ENCODE data around the gene MTOR. TPM values are rescaled to one million over a fixed set of nuclear protein-coding genes. Genes with fewer than 3 reads are reported as not detected.

MTOR gene
- total and polyA plus RNA-seq, 4 donors: 15.1 to 36.6 (median 26.9) TPM

DNA sequence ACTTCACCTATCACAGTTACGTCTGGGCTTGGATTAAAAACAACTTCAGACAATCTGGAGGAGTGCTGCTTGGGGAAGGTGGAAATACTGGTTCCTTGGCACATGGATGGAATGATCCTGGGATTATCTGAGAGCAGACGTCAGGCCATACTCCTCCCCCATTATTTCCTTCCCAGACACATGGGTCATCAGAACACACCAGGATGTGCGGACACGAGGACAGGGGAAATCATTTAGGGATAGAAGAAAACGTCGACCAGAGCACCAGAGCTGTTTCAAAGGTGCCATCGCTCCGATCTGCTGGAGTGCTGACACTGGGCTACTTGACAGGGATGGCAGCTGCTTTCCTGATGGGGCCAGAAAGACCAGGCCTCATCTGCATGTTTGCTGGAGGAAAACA lies 105.0 kb downstream of the MTOR start:
- H3K36me3 ChIP-seq (ENCODE audit: control insufficient read depth in 4 of 4, insufficient read depth in 4 of 4, low read length in 4 of 4): peaks cover 6 to 15% (median 12%) of the 10 kb centered on the region in 4 donors
- no peak for DNase-seq
- H3K27ac ChIP-seq (ENCODE audit: low read depth in 1 of 2, low read length in 1 of 2): no peak overlapping the region
- H3K9ac ChIP-seq (ENCODE audit: insufficient read depth in 1 of 2, low read length in 2 of 2): peak overlapping the region in 1 of 2 donors; percentile 44
- H3K9me3 ChIP-seq (ENCODE audit: control insufficient read depth in 4 of 4, insufficient read depth in 3 of 4, low read length in 3 of 4): no peaks in the 10 kb centered on the region
- H3K4me3 ChIP-seq: no peak overlapping the region
- TF ChIP-seq CTCF (IDR thresholded peaks at IDR 0.05; ENCODE audit: control extremely low read depth, extremely low read depth): no peak
- ATAC-seq (ENCODE audit: insufficient read depth, low FRiP score): no peak
- no peaks in the 10 kb centered on the region for H3K27me3 ChIP-seq (ENCODE audit: control insufficient read depth in 3 of 3, insufficient read depth in 3 of 3, low read length in 2 of 3)
- H3K4me1 ChIP-seq (ENCODE audit: control insufficient read depth in 5 of 5, insufficient read depth in 5 of 5, low read length in 5 of 5): peaks cover 1 to 37% (median 20%) of the 10 kb centered on the region in 5 donors
- 77 to 80% methylated on average over 8 of the region's 8 CpGs for WGBS, 2 donors

DNA sequence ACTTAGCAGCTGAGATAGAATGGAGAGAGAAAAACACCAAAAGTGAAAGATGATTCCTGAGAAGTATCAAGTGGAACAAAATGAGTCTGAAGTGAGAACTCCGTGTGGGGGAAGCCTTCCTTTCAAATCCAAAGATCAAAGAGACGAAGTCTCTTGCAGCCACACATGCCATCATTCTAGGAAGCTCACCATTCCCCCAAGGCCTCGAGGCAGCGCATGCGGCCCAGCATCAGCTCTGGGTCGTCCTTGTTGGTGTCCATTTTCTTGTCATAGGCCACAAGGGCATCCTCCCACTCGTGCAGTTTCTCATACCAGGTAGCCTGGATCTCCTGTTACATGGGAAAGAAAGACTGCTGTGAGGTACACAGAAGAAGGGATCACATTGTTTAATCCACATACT lies 105.4 kb downstream of the MTOR start:
- TF ChIP-seq CTCF (IDR thresholded peaks at IDR 0.05; ENCODE audit: control extremely low read depth, extremely low read depth): no peak
- H3K27me3 ChIP-seq (ENCODE audit: control insufficient read depth in 3 of 3, insufficient read depth in 3 of 3, low read length in 2 of 3): no peaks in the 10 kb centered on the region
- WGBS, 2 donors: 87 to 94% methylated on average over 7 of the region's 7 CpGs
- no peak overlapping the region for H3K27ac ChIP-seq (ENCODE audit: low read depth in 1 of 2, low read length in 1 of 2)
- H3K36me3 ChIP-seq (ENCODE audit: control insufficient read depth in 4 of 4, insufficient read depth in 4 of 4, low read length in 4 of 4): peaks cover 6 to 15% (median 12%) of the 10 kb centered on the region in 4 donors
- H3K9me3 ChIP-seq (ENCODE audit: control insufficient read depth in 4 of 4, insufficient read depth in 3 of 4, low read length in 3 of 4): no peaks in the 10 kb centered on the region
- no peak for DNase-seq
- peak overlapping the region in 1 of 2 donors; percentile 44 for H3K9ac ChIP-seq (ENCODE audit: insufficient read depth in 1 of 2, low read length in 2 of 2)
- no peak overlapping the region for H3K4me3 ChIP-seq
- no peak for ATAC-seq (ENCODE audit: insufficient read depth, low FRiP score)
- peaks cover 1 to 41% (median 23%) of the 10 kb centered on the region in 5 donors for H3K4me1 ChIP-seq (ENCODE audit: control insufficient read depth in 5 of 5, insufficient read depth in 5 of 5, low read length in 5 of 5)

GRCh38 chr1:11156441-11156840 lies 105.9 kb downstream of the MTOR start:
- H3K4me1 ChIP-seq (ENCODE audit: control insufficient read depth in 5 of 5, insufficient read depth in 5 of 5, low read length in 5 of 5): peaks cover 3 to 47% (median 28%) of the 10 kb centered on the region in 5 donors
- no peak overlapping the region for H3K27ac ChIP-seq (ENCODE audit: low read depth in 1 of 2, low read length in 1 of 2)
- DNase-seq (no peak), ATAC-seq (ENCODE audit: insufficient read depth, low FRiP score) (no peak)
- H3K4me3 ChIP-seq: no peak overlapping the region
- no peaks in the 10 kb centered on the region for H3K27me3 ChIP-seq (ENCODE audit: control insufficient read depth in 3 of 3, insufficient read depth in 3 of 3, low read length in 2 of 3)
- WGBS, 2 donors: 63 to 69% methylated on average over 3 of the region's 3 CpGs
- peaks cover 6 to 15% (median 12%) of the 10 kb centered on the region in 4 donors for H3K36me3 ChIP-seq (ENCODE audit: control insufficient read depth in 4 of 4, insufficient read depth in 4 of 4, low read length in 4 of 4)
- H3K9ac ChIP-seq (ENCODE audit: insufficient read depth in 1 of 2, low read length in 2 of 2): no peak overlapping the region
- no peak for TF ChIP-seq CTCF (IDR thresholded peaks at IDR 0.05; ENCODE audit: control extremely low read depth, extremely low read depth)
- no peaks in the 10 kb centered on the region for H3K9me3 ChIP-seq (ENCODE audit: control insufficient read depth in 4 of 4, insufficient read depth in 3 of 4, low read length in 3 of 4)

GRCh38 chr1:11153184-11153583 lies 109.2 kb downstream of the MTOR start:
- DNase-seq: no peak
- Histone ChIP-seq H3K9me3 (ENCODE audit: control insufficient read depth in 4 of 4, insufficient read depth in 3 of 4, low read length in 3 of 4) (no peaks in the 10 kb centered on the region), H3K4me3 (no peak overlapping the region), H3K9ac (ENCODE audit: insufficient read depth in 1 of 2, low read length in 2 of 2) (no peak overlapping the region), H3K36me3 (ENCODE audit: control insufficient read depth in 4 of 4, insufficient read depth in 4 of 4, low read length in 4 of 4) (peaks cover 14 to 24% (median 17%) of the 10 kb centered on the region in 4 donors), H3K27ac (ENCODE audit: low read depth in 1 of 2, low read length in 1 of 2) (no peak overlapping the region), H3K27me3 (ENCODE audit: control insufficient read depth in 3 of 3, insufficient read depth in 3 of 3, low read length in 2 of 3) (no peaks in the 10 kb centered on the region), H3K4me1 (ENCODE audit: control insufficient read depth in 5 of 5, insufficient read depth in 5 of 5, low read length in 5 of 5) (peaks cover 8 to 52% (median 32%) of the 10 kb centered on the region in 5 donors)
- WGBS, 2 donors: 67 to 79% methylated on average over 3 of the region's 3 CpGs
- TF ChIP-seq CTCF (IDR thresholded peaks at IDR 0.05; ENCODE audit: control extremely low read depth, extremely low read depth): no peak
- no peak for ATAC-seq (ENCODE audit: insufficient read depth, low FRiP score)

Data from lung (tissue), 12 donors.